HepG2 (cell line): ENCODE data around the gene C6orf132.

Experiments used
- EZH2 ChIP-seq: conservative IDR thresholded peaks from 2 replicates; pipeline ENCODE4 v1.6.1; 2012; ENCODE audit warnings: mild to moderate bottlenecking, low read depth, low read length, moderate library complexity
- MAX ChIP-seq: IDR thresholded peaks from 2 replicates; pipeline ENCODE4 v1.6.1; 2012; ENCODE audit warnings: inconsistent platforms
- NR2C2 ChIP-seq: sonication (generic); formaldehyde crosslinking; IDR thresholded peaks from 2 replicates; pipeline ENCODE4 v1.4.0; 2020; ENCODE audit warnings: missing genetic modification reagents, mild to moderate bottlenecking, moderate library complexity, borderline replicate concordance
- SIN3B ChIP-seq: fragments of 150-350 bp; IDR thresholded peaks from 2 replicates; pipeline ENCODE4 v1.6.1; 2014; ENCODE audit warnings: low read length
- ZNF672 ChIP-seq: sonication (generic); formaldehyde crosslinking; IDR thresholded peaks from 2 replicates; pipeline ENCODE4 v1.8.1; 2022; ENCODE audit warnings: missing genetic modification reagents
- TF ChIP-seq, protein P1 (sequence below), 2 experiments: IDR thresholded peaks; 2 replicates each; pipeline ENCODE4 v1.6.1; 2011 to 2012; ENCODE audit warnings: low read length in 2 of 2, borderline replicate concordance in 1 of 2, low read depth in 1 of 2, mild to moderate bottlenecking in 1 of 2, moderate library complexity in 1 of 2
- TF ChIP-seq, protein P2 (sequence below): sonication (generic); formaldehyde crosslinking; IDR thresholded peaks from 2 replicates; pipeline ENCODE4 v1.4.0; 2020; ENCODE audit warnings: missing genetic modification reagents
- TF ChIP-seq, protein P3 (sequence below): sonication (generic); formaldehyde crosslinking; IDR thresholded peaks from 2 replicates; pipeline ENCODE4 v1.5.0; 2020; ENCODE audit warnings: mild to moderate bottlenecking, missing genetic modification reagents, moderate library complexity

DNA sequence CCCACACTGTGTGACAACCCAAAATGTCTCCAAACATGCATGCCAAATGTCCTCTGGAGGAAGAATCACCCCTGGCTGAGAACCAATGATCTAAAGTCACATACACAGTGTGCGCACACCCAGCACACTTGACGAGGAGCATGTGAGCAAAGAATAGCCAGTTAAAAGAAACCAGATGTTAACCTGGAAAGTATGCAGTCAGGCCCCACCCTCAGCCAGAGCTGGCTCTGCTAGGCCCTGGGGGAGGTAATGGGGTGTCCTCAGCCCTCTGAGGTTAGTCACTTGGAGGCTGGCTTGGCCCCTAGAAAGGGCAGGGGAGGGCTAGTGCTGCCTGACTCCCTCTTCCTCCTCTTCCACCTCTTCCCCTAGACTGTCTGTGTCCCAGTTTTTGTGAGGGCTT is 15.6 kb upstream of the C6orf132 start:
- TF ChIP-seq EZH2, result no peak
- TF ChIP-seq, protein P1, sequence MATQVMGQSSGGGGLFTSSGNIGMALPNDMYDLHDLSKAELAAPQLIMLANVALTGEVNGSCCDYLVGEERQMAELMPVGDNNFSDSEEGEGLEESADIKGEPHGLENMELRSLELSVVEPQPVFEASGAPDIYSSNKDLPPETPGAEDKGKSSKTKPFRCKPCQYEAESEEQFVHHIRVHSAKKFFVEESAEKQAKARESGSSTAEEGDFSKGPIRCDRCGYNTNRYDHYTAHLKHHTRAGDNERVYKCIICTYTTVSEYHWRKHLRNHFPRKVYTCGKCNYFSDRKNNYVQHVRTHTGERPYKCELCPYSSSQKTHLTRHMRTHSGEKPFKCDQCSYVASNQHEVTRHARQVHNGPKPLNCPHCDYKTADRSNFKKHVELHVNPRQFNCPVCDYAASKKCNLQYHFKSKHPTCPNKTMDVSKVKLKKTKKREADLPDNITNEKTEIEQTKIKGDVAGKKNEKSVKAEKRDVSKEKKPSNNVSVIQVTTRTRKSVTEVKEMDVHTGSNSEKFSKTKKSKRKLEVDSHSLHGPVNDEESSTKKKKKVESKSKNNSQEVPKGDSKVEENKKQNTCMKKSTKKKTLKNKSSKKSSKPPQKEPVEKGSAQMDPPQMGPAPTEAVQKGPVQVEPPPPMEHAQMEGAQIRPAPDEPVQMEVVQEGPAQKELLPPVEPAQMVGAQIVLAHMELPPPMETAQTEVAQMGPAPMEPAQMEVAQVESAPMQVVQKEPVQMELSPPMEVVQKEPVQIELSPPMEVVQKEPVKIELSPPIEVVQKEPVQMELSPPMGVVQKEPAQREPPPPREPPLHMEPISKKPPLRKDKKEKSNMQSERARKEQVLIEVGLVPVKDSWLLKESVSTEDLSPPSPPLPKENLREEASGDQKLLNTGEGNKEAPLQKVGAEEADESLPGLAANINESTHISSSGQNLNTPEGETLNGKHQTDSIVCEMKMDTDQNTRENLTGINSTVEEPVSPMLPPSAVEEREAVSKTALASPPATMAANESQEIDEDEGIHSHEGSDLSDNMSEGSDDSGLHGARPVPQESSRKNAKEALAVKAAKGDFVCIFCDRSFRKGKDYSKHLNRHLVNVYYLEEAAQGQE (IDR thresholded peaks at IDR 0.05; ENCODE audit: borderline replicate concordance in 1 of 2, low read depth in 1 of 2, low read length in 2 of 2), result no peak
- TF ChIP-seq, protein P2, sequence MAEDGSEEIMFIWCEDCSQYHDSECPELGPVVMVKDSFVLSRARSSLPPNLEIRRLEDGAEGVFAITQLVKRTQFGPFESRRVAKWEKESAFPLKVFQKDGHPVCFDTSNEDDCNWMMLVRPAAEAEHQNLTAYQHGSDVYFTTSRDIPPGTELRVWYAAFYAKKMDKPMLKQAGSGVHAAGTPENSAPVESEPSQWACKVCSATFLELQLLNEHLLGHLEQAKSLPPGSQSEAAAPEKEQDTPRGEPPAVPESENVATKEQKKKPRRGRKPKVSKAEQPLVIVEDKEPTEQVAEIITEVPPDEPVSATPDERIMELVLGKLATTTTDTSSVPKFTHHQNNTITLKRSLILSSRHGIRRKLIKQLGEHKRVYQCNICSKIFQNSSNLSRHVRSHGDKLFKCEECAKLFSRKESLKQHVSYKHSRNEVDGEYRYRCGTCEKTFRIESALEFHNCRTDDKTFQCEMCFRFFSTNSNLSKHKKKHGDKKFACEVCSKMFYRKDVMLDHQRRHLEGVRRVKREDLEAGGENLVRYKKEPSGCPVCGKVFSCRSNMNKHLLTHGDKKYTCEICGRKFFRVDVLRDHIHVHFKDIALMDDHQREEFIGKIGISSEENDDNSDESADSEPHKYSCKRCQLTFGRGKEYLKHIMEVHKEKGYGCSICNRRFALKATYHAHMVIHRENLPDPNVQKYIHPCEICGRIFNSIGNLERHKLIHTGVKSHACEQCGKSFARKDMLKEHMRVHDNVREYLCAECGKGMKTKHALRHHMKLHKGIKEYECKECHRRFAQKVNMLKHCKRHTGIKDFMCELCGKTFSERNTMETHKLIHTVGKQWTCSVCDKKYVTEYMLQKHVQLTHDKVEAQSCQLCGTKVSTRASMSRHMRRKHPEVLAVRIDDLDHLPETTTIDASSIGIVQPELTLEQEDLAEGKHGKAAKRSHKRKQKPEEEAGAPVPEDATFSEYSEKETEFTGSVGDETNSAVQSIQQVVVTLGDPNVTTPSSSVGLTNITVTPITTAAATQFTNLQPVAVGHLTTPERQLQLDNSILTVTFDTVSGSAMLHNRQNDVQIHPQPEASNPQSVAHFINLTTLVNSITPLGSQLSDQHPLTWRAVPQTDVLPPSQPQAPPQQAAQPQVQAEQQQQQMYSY (CRISPR knock-in tag), result no peak
- no peak for TF ChIP-seq SIN3B
- TF ChIP-seq MAX, result no peak
- TF ChIP-seq, protein P3, sequence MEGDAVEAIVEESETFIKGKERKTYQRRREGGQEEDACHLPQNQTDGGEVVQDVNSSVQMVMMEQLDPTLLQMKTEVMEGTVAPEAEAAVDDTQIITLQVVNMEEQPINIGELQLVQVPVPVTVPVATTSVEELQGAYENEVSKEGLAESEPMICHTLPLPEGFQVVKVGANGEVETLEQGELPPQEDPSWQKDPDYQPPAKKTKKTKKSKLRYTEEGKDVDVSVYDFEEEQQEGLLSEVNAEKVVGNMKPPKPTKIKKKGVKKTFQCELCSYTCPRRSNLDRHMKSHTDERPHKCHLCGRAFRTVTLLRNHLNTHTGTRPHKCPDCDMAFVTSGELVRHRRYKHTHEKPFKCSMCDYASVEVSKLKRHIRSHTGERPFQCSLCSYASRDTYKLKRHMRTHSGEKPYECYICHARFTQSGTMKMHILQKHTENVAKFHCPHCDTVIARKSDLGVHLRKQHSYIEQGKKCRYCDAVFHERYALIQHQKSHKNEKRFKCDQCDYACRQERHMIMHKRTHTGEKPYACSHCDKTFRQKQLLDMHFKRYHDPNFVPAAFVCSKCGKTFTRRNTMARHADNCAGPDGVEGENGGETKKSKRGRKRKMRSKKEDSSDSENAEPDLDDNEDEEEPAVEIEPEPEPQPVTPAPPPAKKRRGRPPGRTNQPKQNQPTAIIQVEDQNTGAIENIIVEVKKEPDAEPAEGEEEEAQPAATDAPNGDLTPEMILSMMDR, result no peak
- TF ChIP-seq ZNF672 (CRISPR knock-in tag), result no peak
- TF ChIP-seq NR2C2 (CRISPR knock-in tag), result no peak
